ENCODE data around the gene IKZF3.
"Not testable (repeated sequence)": the region's sequence is repeated elsewhere in the genome, so short reads cannot be mapped to it uniquely, and the experiment has no call there.

The IKZF3 gene

GRCh38 chr17:39737760-39738567 is 126.1 kb downstream of the IKZF3 start, which contains the start of gene GRB7:
TSS of gene GRB7 (plus strand) at chr17:39737938. CDS start at chr17:39742302, 4,364 bp downstream.
- peak; percentile 94 for DNase-seq

- no peak for DNase-seq
Observed at GRCh38 chr17:39737206-39737759, 126.8 kb downstream of the IKZF3 start.

DNA sequence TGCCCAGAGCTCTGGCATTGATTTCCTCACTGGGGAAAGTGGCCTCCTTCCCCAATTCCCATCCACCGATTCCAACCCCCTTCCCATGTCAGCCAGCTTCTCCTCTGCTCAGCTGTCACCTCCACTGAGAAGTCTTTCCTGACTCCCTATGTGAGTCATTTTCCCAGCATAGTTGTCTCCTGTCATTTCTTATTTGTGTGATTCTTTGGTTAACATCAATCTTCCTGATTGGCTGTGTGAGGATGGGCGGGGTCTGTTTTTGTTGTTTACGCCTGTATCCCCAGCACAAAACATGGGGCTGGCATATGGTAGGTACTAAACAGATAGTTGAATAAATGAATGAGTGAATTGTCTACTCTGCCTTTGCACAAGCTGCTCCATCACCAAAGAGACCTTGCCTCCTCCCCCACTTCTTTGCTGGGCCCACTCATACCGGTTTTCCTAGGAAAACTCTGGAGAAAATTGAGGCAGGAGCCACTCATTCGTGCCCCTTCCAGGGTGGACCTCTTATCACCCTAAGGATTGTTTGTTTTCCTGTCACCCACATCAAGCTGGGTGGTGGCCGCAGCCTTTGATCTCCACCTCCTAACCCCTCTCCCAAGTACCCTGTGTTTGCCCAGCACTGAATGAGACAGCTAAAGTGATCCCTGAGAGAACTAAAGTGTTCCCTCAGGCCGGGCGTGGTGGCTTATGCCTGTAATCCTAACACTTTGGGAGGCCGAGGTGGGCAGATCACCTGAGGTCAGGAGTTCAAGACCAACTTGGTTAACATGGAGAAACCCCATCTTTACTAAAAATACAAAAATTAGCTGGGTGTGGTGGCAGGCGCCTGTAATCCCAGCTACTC is 127.6 kb downstream of the IKZF3 start:
- no peak for DNase-seq

DNA sequence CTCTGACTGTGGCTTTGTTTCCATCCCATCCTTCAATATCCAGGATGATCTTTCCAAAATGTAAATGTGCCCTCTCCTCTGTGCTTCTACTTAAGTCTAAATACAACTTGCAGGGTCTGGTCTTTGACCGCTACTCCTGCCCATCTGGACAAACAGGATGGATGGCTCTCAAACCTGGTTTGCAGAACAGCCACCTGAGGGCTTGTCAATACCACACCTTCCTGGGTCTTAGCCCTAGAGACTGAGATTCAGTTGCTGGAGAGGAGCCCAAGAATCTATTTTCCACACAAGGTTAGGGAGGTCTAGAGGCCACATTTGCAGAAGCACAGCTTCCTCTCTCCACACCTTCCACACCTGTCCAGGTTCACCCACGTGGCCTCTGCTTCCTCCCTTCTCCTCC is 128.2 kb downstream of the IKZF3 start:
- DNase-seq = no peak

DNA sequence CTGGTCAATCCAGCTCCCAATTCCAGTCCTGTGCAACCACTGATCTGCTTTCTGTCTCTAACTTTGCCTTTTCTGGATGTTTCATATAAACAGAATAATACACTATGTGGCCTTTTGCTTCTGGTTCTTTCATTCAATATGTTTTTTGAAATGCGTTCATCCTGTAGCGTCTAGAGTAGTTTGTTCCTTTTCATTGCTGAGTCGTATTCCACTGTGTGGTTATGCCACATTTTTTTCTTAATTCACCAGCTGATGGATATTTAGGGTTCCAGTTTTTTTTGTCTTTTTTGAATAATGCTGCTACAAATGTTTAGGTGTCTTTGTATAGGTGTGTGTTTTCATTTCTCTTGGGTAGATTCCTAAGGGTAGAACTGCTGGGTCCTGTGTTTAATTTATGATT is 131.5 kb downstream of the IKZF3 start:
- DNase-seq = no peak

- DNase-seq = peak; percentile 87
Observed at GRCh38 chr17:39730095-39730921, 133.8 kb downstream of the IKZF3 start, which contains the start of gene MIEN1. TSS of gene MIEN1 (minus strand) at chr17:39730532. CDS start at chr17:39730495, 37 bp downstream.

DNA sequence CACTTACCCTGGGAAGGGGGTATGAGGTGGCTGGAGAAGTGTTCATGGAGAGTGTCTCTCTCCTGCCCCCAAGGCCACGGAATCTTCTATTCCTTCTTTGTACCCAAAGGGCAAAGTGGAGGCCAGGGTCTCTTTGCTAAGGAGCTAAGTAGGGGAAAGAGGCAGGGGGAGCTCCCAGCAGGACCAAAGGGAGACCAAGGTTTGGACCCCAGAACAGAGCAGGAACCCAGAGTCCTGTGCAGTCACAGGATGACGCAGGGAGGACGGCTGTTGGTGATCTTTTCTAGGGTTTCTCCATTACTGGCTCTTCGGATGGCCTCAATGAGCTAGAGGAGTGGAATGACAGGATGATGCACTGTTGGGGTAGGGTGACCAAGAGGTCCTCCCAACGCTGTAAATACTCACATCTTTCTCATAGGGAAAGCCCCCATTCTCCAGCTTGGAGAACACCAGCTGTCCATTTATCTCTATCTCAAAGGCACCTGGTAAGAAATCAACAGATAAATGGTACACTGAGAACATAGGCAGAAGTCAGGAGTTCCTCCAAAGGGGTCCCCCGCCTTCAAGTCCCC is 134.7 kb downstream of the IKZF3 start:
- no peak for DNase-seq

DNA sequence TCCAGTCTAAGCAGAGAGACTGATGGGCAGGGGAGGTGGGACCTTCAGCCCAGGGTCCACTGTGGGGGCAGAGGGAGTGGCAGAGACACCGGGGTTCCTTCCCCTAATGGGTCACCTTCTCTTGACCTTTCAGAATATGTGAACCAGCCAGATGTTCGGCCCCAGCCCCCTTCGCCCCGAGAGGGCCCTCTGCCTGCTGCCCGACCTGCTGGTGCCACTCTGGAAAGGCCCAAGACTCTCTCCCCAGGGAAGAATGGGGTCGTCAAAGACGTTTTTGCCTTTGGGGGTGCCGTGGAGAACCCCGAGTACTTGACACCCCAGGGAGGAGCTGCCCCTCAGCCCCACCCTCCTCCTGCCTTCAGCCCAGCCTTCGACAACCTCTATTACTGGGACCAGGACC is 136.6 kb downstream of the IKZF3 start:
- no peak for DNase-seq

DNA sequence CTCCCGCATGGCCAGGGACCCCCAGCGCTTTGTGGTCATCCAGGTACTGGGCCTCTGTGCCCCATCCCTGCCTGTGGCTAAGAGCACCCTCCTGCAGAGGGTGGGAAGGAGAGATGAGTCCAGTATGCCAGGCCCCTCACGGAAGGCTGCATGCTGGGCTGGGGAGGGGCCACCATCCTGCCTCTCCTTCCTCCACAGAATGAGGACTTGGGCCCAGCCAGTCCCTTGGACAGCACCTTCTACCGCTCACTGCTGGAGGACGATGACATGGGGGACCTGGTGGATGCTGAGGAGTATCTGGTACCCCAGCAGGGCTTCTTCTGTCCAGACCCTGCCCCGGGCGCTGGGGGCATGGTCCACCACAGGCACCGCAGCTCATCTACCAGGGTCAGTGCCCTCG is 137.5 kb downstream of the IKZF3 start:
- no peak for DNase-seq

GRCh38 chr17:39725923-39726322 is 138.2 kb downstream of the IKZF3 start:
- not testable (repeated sequence) for DNase-seq

GRCh38 chr17:39724731-39725130 is 139.4 kb downstream of the IKZF3 start:
- DNase-seq = no peak

DNA sequence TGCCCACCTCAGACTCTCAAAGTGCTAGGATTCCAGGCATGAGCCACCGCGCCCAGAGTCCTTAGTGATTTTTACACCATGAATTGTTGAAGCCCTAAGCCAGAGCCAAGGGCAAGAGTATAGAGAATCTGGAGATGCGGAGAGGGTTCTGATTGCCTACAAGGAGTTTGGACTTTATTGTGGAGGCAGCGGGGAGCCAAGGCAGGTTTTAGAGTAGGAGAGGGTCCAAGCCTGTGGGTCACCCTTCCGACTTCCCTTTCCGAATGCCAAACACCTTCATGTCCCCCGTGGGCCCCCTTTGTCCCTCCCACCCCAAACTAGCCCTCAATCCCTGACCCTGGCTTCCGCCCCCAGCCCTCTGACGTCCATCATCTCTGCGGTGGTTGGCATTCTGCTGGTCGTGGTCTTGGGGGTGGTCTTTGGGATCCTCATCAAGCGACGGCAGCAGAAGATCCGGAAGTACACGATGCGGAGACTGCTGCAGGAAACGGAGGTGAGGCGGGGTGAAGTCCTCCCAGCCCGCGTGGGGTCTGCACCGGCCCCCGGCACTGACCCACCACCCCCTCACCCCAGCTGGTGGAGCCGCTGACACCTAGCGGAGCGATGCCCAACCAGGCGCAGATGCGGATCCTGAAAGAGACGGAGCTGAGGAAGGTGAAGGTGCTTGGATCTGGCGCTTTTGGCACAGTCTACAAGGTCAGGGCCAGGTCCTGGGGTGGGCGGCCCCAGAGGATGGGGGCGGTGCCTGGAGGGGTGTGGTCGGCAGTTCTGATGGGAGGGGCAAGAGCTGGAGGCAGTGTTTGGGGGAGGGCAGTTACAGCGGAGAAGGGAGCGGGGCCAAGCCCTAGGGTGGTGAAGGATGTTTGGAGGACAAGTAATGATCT is 140.9 kb downstream of the IKZF3 start:
- DNase-seq = no peak

- DNase-seq = no peak
Observed at GRCh38 chr17:39722104-39722503, 142.0 kb downstream of the IKZF3 start.

DNA sequence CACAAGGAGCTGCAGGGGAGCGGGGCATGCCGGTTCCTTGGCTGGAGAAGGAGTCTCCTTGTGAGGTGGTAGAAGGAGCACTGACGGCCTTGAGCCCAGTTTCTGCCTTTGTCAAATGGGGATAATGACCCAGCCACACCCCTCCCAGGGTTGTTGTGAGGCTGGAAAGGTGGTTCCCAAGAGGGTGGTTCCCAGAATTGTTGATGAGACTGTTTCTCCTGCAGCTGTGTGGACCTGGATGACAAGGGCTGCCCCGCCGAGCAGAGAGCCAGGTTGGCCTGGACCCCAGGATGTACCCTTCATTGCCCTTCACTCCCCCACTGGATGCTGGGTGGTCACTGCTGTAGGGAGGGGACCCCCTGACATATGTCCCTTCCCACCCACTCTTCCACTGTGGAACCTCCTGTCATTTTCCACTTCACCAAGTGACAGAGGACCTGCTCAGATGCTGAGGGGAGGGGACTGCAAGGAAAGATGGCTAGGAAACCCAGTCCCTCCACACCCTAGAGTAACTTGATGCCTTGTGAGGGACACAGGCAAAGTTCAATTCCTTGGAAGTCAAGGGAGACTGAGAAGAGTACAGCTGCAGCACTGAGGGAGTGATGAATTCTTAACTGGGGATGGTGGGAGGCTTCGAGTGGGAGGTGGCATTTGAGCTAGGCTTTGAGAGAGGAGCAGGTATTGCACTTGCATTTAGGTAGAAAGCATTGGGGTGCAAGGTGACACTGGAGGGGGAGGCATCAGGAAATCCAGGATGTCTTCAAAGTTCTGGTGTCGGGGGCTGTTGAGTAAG is 144.4 kb downstream of the IKZF3 start:
- no peak for DNase-seq

- DNase-seq = no peak
Observed at GRCh38 chr17:39717660-39718059, 146.5 kb downstream of the IKZF3 start.

DNA sequence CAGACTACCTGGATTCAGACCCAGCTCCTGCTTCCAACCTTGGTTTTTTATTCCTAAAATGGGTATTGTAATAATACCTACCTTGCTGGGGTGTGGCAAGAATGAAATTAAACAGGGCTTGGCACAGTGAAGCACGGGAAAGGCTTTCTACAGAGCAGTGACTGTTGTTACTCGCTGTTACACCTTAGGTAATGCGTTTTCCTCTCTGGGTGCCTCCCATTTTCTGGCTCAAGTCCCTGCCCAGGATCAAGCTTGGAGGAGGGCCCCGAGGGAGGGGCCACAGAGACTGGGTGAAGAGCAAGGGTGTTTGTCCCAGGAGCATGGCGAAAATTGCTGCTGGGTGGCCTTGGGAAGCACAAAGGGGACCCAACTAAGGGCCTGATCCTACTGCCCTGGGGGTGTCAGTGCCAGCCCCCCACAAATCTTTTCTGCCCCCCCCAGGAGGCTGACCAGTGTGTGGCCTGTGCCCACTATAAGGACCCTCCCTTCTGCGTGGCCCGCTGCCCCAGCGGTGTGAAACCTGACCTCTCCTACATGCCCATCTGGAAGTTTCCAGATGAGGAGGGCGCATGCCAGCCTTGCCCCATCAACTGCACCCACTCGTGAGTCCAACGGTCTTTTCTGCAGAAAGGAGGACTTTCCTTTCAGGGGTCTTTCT is 147.1 kb downstream of the IKZF3 start:
- no peak for DNase-seq

DNA sequence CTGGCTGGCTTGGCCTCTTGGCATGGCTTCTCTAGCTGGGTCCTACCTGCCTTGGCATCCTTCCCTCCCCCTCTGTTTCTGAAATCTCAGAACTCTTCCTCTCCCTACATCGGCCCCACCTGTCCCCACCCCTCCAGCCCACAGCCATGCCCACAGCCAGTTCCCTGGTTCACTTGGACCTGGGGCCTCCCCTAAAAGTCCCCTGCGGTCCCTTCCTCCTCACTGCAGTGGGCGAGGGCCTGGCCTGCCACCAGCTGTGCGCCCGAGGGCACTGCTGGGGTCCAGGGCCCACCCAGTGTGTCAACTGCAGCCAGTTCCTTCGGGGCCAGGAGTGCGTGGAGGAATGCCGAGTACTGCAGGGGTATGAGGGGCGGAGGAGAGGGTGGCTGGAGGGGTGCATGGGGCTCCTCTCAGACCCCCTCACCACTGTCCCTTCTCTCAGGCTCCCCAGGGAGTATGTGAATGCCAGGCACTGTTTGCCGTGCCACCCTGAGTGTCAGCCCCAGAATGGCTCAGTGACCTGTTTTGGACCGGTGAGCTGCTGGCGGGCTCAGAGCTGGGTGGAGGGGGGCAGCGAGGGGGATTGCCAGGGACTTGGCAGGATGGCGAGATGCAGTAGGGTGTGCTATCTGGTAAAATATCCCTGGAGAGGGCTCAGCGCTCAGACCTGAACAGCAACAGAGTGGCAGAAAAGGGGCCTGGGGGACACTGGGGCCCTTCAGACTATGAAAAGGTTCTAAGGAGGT is 147.9 kb downstream of the IKZF3 start:
- DNase-seq = no peak

DNA sequence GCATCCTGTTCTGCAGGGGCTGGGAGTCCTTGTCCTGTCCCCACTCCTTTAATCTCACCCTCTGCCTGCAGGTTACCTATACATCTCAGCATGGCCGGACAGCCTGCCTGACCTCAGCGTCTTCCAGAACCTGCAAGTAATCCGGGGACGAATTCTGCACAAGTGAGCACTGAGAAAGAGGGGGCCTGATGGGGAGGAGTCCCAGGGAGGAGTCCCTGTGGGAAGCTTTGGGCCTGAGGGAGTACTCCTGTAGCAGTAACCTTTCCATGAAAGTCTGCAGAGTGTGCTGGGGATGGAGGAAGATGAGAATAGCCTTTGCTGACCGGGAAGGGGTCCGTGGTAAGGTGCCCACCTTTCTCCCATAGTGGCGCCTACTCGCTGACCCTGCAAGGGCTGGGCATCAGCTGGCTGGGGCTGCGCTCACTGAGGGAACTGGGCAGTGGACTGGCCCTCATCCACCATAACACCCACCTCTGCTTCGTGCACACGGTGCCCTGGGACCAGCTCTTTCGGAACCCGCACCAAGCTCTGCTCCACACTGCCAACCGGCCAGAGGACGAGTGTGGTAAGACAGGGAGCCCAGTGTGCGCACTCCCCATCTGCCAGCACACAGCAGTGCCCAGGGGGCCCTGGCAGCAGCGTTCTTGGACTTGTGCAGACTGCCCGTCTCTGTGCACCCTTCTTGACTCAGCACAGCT is 148.6 kb downstream of the IKZF3 start:
- DNase-seq = no peak
